Subcutaneous abdominal adipose tissue (tissue), 5 donors: ENCODE data around the gene STXBP3.

Experiments used
- H3K27ac ChIP-seq: one replicate; pipeline ENCODE4 v1.7.0; 2013; ENCODE audit warnings: low read depth, mild to moderate bottlenecking, inconsistent platforms, low read length, moderate library complexity
- H3K27me3 ChIP-seq, 5 donors: one replicate each; pipeline ENCODE4 v1.7.0; 2013; ENCODE audit warnings: low read length in 5 of 5, inconsistent platforms in 1 of 5; ENCODE audit not compliant: control insufficient read depth in 5 of 5, insufficient read depth in 4 of 5
- H3K36me3 ChIP-seq, 5 donors: one replicate each; pipeline ENCODE4 v1.7.0; 2013; ENCODE audit warnings: low read length in 5 of 5; ENCODE audit not compliant: control insufficient read depth in 5 of 5, insufficient read depth in 5 of 5
- H3K4me1 ChIP-seq, 5 donors: one replicate each; pipeline ENCODE4 v1.7.0; 2013; ENCODE audit warnings: low read length in 5 of 5, mild to moderate bottlenecking in 3 of 5, moderate library complexity in 1 of 5; ENCODE audit not compliant: control insufficient read depth in 5 of 5, insufficient read depth in 5 of 5
- H3K4me3 ChIP-seq, 5 donors: one replicate each; pipeline ENCODE4 v1.7.0; 2013; ENCODE audit warnings: low read length in 5 of 5, low read depth in 1 of 5
- H3K9ac ChIP-seq, 5 donors: one replicate each; pipeline ENCODE4 v1.7.0; 2013; ENCODE audit warnings: low read length in 5 of 5, mild to moderate bottlenecking in 4 of 5, moderate library complexity in 3 of 5
- H3K9me3 ChIP-seq, 5 donors: one replicate each; pipeline ENCODE4 v1.7.0; 2013; ENCODE audit warnings: low read length in 5 of 5; ENCODE audit not compliant: control insufficient read depth in 5 of 5
- donor health status: healthy.
- donor health status: healthy.
- donor health status: healthy.
- donor health status: healthy.
- donor health status: healthy.

STXBP3 gene

DNA sequence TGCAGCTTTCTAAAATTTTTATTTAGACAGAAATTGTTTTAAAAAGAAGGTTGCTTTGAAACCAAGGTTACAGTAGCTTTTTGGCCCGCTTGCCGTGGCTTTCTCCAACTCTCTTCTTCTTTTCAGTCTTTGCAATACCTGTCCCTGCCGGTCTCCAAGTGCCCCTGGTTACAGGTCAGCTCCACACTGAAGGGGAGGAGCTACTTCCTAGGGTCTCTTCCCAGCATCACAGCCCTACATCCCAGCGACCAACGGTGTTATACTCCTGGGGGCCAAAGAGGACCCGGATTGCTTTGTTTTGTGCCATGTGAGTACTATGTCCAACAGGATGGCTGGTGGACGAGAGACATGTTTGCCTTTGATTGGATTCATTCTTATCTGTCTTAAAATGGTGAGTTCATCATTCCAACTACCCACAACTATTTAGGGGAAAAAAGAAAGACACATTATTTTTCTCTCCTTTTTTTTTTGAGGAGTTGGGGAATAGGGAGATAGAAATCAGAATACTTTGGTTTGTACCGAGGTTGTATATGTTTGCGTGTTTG is 33.8 kb upstream of the STXBP3 start, which contains the start of gene FNDC7:
Gene FNDC7, plus strand, starts transcription at position 303 of the 545 bp plus-strand sequence. Its CDS starts 26 bp downstream, at position 329.
- H3K27ac ChIP-seq, result no peak within 1 kb of the TSS
- peaks cover 0 to 3% (median 2%) of the 10 kb centered on the region in 5 donors for H3K27me3 ChIP-seq
- H3K9me3 ChIP-seq, result no peaks in the 10 kb centered on the region
- H3K9ac ChIP-seq, result no peak within 1 kb of the TSS
- H3K4me3 ChIP-seq, result no peak within 1 kb of the TSS
- H3K36me3 ChIP-seq, result no peaks in the 10 kb centered on the region
- peaks cover 0 to 7% (median 3%) of the 10 kb centered on the region in 5 donors for H3K4me1 ChIP-seq

DNA sequence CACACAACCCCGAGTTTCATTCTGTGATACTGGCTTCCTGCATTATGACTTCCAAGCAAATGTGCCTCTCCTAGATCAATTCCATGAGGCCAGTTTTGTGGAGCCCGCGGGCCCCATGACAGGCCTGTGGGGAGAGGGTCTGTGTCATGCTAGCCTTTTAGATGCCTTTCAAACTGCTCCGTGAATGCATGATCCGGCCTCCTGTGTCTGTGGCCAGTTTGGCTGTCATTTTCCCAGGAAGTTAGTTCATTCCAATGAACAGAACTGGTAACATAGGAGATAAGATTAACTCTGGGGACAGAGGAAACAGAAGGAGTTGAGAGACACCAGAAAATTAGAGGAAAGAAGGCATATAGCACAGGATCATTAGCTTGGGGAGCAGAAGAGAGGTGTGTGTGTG is 30.5 kb upstream of the STXBP3 start:
- no peak overlapping the region for H3K27ac ChIP-seq
- H3K4me1 ChIP-seq, result no peaks in the 10 kb centered on the region
- H3K4me3 ChIP-seq, result no peak overlapping the region
- no peak overlapping the region for H3K9ac ChIP-seq
- peaks cover 0 to 2% (median 0%) of the 10 kb centered on the region in 5 donors for H3K27me3 ChIP-seq
- H3K36me3 ChIP-seq, result no peaks in the 10 kb centered on the region
- H3K9me3 ChIP-seq, result no peaks in the 10 kb centered on the region

DNA sequence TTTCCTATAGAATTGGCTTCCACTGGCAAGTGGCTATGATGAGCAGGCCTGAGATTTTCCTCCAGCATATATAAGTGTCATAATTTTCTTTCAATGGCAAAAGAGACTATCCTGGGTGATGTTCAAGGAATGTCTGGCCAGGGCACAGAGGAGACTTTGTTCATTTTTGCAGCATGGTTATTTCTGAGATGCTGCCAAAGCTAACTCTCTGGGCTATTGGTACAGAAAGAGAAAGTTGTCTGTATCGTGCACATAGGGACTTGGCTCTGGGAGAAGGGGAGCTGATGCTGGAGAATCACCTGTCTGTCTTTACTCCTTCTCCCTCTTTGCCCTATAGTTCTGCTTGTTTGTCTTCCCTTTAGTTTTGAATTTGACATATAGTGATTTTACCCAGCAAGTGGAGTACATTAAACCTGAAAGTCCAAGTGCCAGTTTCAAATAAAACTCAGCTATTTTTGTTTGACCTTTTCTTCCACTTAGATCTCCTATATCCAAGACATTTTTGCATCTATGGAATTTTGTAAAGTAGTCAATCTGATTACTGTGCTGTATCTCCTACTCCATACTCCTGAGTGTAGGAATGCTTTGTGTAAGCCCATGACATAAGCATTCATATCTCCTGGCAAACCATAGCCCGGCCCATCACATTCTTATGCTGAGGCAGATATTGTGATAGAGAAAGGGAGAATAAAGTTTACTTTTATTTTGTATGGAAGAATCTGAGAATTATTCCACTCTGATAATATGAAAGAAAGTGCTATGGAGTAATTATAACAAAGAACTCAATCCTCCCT is 29.8 kb upstream of the STXBP3 start:
- H3K27ac ChIP-seq, result no peak overlapping the region

DNA sequence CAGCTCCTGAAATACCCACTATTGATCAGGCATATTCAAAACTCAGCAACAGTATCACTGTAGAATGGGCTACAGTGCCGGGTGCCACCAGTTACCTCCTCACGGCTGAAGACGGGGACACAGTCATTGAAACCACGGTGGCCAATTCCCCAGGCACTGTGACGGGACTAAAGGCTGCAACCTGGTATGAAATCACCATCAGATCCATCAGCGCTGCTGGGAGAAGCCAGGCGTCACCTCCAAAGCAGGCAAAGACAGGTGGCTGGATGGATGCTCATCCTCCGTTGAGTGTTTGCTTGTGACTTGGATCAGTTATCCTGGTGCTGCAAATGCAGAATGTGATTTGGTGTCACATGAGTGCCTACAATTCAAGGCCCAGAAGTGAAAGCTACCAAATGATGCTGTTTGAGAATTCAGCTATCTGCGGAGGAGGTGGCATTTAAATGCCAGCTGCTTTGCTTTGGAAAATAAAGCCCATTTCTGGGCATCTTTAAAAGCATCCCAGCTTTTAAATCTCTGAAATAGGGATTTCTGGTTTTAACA is 28.6 kb upstream of the STXBP3 start:
- Histone ChIP-seq H3K4me3 (no peak overlapping the region), H3K36me3 (no peaks in the 10 kb centered on the region), H3K27me3 (no peaks in the 10 kb centered on the region), H3K4me1 (no peaks in the 10 kb centered on the region), H3K9me3 (no peaks in the 10 kb centered on the region), H3K9ac (no peak overlapping the region), H3K27ac (no peak overlapping the region)

More for the DNA sequence above, 29.8 kb upstream of the STXBP3 start:
- Histone ChIP-seq H3K9me3 (no peaks in the 10 kb centered on the region), H3K9ac (no peak overlapping the region), H3K27me3 (peaks cover 0 to 2% (median 0%) of the 10 kb centered on the region in 5 donors), H3K36me3 (no peaks in the 10 kb centered on the region), H3K4me3 (no peak overlapping the region), H3K4me1 (no peaks in the 10 kb centered on the region)

DNA sequence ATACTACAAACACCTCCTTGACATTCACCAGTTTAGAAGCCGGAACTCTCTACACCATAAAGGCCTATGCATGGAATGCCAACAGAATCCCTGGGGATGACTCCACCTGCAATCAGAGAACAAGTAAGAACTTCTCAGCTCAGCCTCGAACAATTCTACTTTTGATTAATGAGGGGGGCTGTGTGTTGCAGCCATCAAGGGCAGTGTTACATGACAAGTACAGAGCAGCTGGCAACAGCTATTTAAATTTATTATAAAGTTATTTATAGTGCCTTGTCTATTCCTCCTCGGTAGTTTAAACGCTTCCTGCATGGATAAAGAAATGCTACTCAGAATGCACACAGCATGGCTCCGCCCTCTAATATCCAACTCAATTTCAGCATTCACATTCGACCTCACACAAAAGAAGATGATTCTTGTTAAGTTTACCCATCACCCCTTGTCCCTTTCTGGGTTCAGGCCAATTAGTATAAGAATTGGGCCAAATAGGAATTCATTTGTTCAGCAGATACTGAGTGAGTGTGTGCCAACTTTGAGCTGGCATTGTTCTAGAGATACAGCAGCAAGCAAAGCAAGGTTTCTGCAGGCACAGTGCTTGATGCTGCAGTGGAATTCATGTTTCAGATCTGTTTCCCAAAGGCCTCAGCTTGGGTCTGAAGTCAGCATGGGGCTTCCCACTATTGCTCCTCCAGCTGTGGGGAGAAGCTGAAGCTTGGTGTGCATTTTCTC is 27.4 kb upstream of the STXBP3 start:
- no peak overlapping the region for H3K27ac ChIP-seq
- H3K36me3 ChIP-seq, result no peaks in the 10 kb centered on the region
- no peaks in the 10 kb centered on the region for H3K27me3 ChIP-seq
- no peaks in the 10 kb centered on the region for H3K9me3 ChIP-seq
- no peak overlapping the region for H3K4me3 ChIP-seq
- H3K4me1 ChIP-seq, result no peaks in the 10 kb centered on the region
- H3K9ac ChIP-seq, result no peak overlapping the region

DNA sequence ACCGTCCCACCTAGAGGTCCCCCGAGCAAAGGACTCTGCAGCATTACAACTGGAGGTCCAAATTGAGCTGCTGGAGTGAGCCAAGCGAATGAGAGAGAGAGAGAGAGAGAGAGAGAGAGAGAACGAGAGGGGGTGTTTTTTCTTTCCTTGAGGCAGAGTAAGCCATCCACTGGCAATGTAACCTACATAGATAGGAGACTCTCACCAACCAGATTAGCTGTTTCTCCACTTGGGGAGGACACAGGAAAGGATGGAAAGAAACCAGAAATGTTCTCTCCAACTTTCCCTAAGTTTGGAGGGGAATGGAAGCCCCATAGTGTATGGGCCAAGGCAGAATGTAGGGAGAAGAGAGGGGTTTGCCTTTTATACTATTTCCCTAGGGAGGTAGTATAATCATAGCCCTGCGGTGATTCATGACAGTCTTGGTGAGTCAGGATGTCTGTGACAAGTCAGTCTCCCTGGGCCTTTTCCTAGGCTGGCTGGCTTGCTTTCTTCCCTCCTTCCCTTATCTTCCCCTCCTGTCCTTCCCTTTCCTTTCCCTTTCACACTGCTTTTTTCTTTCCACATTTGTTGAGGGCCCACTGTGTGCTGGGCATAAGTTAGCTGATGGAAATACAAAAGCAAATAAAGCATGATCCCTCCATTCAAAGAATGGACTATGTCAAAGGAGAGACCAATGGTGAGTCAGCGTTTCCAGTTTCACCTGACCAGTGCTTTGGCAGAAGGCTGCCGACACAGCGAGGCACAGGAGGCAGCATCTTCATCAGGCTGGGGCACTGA is 26.6 kb upstream of the STXBP3 start:
- Histone ChIP-seq H3K9me3 (no peaks in the 10 kb centered on the region), H3K9ac (no peak overlapping the region), H3K27ac (no peak overlapping the region), H3K36me3 (no peaks in the 10 kb centered on the region), H3K27me3 (no peaks in the 10 kb centered on the region), H3K4me3 (no peak overlapping the region), H3K4me1 (no peaks in the 10 kb centered on the region)

DNA sequence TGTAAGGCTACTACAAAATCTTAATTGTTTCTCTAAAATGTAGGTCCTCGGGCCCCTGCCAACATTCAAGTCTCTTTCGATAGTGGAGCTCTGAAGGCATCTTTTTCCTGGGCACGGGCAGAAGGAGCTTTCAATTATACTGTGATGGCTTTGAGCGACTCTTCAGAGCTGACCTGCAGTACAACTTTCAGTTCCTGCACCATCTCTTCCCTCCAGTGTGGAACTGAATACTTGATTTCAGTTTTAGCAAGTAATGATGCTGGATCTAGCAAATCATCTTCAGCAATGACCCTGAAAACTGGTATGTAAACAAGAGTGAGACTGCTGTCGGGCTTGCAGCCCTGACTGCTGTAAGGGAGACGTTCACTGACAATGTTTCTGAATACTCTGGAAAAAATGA is 24.2 kb upstream of the STXBP3 start:
- no peaks in the 10 kb centered on the region for H3K9me3 ChIP-seq
- no peaks in the 10 kb centered on the region for H3K36me3 ChIP-seq
- H3K27me3 ChIP-seq, result no peaks in the 10 kb centered on the region
- no peaks in the 10 kb centered on the region for H3K4me1 ChIP-seq
- H3K9ac ChIP-seq, result no peak overlapping the region
- no peak overlapping the region for H3K4me3 ChIP-seq
- H3K27ac ChIP-seq, result no peak overlapping the region

DNA sequence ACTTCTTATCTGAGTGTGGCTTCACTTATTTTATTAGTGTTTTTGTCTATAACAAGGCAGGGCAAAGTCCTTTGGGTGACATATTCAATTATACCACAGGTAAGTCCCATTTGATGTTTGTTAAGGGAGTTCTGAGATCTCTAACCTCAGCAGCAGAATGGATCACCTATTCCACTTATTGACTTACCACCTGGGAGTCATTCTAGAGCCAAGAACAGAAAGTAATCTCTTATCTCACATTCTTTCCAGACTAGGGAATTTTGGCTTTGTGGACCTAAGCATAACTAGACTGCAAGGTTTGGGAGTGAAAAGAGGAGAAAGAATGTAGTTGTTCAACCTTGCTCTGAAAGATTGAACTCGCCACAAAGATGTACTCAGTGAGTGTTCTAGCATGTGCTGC is 20.6 kb upstream of the STXBP3 start:
- H3K27me3 ChIP-seq, result peaks cover 0 to 5% (median 0%) of the 10 kb centered on the region in 5 donors
- no peaks in the 10 kb centered on the region for H3K9me3 ChIP-seq
- H3K27ac ChIP-seq, result no peak overlapping the region
- no peak overlapping the region for H3K4me3 ChIP-seq
- no peaks in the 10 kb centered on the region for H3K4me1 ChIP-seq
- H3K9ac ChIP-seq, result no peak overlapping the region
- no peaks in the 10 kb centered on the region for H3K36me3 ChIP-seq

DNA sequence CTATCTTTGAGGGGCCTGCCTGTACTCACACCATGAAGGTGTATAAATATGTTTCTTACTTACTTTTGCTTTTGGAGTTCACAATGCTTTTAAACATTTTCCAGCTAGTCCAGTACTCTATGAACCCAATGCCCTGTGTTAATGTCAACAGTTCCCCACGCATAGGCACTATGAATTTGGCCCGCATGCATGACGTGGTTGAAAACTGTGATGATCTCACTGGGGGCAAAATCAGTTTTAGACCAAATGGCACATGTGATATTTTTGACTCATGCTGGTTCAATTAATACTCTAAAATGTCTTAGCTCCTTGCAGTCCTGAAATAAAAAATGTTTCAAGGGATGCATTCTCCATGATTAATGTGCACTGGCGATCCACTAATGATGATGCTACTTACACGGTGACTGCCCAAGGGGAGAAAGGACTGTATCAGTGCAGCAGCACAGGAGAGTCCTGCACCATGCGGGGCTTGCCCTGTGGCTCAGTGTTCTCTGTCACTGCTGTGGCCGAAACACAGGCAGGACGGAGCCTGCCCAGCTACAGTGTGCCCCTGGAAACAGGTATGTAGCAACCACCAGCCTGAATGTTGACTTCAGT is 18.0 kb upstream of the STXBP3 start:
- H3K27ac ChIP-seq, result no peak overlapping the region
- H3K4me1 ChIP-seq, result no peaks in the 10 kb centered on the region
- H3K9ac ChIP-seq, result no peak overlapping the region
- no peak overlapping the region for H3K4me3 ChIP-seq
- H3K9me3 ChIP-seq, result no peaks in the 10 kb centered on the region
- no peaks in the 10 kb centered on the region for H3K36me3 ChIP-seq
- H3K27me3 ChIP-seq, result peaks cover 0 to 5% (median 0%) of the 10 kb centered on the region in 5 donors
